Midbrain (tissue), 1 donor: ENCODE data around the gene RPL15.

Experiments
- DNase-seq: peaks from one replicate; lab custom pipeline; 2025; lab: John Stamatoyannopoulos, UW

Gene RPL15

DNA sequence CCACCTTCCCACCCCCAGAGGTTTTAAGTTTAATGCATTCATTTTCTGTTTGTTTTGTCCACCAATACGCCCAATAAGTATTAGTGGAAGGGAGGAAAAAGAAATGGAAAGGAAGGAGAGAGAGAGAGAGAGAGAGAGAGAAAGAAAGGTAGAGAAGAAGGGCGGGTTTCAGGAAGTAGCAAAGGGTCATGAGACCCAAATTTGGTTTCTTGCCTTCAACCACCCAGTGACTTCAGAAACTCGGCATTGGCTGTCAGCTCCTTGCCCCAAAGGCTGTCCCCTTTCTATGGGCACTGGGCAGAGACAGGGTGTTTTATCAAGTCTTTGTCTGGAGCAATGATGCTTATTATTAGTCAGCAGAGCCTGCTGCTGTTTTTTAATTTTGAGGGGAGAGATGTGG, 14.7 kb downstream of the RPL15 start:
- DNase-seq, result no peak

DNA sequence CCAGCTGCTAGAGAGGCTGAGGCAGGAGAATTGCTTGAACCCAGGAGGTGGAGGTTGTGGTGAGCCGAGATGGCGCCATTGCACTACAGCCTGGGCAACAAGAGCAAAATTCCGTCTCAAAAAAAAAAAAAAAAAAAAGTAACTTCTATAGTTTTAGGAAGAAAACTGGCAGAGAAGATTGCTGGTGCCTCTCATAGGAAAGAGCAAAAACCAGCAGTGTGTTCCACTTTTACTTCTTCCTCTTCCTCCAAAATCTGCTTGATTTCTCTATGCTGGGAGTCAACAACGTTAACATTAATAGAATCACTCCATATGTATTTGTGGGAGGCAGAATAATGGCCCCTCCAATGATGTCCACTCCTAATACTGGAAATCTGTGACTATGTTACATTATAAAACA, 15.6 kb downstream of the RPL15 start:
- DNase-seq, result no peak

DNA sequence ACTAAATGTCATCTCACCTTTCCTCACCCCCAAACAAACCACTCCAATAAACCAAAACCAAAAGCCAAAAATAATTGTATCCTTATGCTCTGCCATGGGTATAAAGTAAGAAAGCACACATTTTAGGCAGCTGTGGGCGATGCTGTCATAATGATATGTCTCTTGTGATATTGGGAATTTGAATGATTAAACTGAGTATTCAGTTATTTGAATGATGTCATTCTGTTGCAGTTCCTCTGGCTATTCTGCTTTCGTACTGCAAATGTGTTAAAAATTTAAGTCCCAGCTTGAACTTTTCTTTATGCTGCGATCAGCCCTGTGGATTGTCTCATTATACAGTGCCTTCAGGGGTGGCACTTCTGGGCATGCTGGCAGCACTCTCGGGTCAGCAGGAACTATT, 17.3 kb downstream of the RPL15 start:
- no peak for DNase-seq

DNA sequence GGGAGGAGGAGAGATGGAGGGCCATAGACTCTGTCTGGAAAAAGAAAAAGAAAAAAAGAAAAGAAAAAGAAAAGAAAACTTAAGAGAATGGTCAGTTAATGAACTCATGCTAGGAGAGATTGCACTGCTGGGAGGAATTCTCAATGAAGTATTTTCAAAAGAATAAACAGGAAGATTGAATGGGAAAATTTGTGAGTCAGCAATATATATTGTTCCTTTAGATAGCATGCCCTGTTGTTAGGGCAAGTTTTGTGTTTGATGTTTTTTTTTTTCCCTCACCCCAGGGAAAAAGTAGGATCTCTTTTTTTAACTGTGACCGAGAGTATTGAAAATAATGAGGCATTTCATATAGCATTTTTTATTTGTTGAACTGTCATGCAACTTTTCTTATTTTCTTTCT, 20.4 kb downstream of the RPL15 start:
- no peak for DNase-seq

DNA sequence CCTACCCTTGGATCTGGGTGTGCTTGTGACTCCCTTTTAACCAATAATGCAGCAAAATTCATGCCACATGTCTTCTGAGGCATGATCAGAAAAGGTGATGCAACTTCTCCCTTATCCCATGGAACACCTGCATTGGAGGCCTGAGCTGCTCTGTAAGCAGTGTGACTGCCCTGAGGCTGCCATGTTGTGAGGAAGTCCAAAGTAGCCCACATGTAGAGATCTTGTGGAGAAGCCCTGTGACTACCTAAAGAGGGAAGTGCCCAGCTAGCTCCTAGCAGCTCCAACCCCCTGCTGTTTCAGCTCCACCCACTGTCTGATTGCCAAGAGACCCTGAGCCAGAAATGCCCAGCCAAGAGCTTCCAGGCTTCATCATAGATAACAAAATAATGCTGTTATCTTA, 21.8 kb downstream of the RPL15 start:
- DNase-seq, result no peak

DNA sequence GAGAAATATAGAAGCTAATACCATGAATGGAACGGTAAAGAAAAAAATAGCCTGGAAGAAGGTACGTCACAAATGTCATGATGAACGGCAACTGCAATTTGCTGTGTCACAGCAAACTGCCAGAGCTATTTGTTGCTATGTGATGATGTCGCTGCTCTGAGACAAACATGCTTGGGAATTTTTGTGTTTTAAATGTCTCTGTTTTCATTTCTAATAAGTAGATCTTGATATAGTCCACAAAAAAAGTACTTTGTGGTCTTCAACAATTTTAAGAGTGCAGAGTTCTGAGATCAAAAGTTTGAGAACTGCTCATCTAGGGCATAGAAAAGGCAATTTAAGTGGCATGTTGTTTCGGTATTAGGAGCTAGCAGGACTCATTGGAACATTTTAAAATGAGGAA, 23.8 kb downstream of the RPL15 start:
- DNase-seq, result no peak

DNA sequence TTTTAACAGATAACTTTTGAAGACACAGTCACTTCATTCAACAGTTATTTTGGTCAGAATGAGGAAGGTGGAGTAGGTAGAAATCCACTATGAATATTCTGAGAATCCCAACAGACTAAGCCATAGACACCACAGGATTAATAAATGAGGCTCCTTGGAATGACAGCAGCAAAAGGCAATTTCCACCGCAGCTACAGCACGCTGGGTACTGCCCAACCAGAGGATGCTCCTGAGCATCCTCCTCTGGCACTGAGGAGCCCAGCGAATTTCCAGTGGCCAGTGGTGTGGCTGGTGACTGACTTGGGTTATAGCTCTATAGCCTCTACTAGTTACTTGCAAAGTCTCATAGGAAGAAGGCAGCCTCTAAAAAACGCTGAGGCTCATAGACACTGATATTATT, 24.5 kb downstream of the RPL15 start:
- DNase-seq, result no peak

DNA sequence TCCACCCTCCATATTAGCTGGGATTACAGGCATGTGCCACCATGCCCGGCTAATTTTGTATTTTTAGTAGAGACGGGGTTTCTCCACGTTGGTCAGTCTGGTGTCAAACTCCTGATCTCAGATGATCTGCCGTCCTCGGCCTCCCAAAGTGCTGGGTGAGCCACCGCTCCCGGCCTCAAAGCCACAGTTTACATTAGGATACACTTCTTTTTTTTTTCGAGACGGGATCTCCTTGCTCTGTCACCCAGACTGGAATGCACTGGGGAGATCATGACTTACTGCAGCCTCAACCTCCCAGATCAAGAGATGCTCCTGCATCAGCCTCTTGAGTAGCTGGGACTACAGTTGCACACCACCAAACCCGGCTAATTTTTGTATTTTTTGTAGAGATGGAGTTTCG, 25.6 kb downstream of the RPL15 start:
- no peak for DNase-seq

DNA sequence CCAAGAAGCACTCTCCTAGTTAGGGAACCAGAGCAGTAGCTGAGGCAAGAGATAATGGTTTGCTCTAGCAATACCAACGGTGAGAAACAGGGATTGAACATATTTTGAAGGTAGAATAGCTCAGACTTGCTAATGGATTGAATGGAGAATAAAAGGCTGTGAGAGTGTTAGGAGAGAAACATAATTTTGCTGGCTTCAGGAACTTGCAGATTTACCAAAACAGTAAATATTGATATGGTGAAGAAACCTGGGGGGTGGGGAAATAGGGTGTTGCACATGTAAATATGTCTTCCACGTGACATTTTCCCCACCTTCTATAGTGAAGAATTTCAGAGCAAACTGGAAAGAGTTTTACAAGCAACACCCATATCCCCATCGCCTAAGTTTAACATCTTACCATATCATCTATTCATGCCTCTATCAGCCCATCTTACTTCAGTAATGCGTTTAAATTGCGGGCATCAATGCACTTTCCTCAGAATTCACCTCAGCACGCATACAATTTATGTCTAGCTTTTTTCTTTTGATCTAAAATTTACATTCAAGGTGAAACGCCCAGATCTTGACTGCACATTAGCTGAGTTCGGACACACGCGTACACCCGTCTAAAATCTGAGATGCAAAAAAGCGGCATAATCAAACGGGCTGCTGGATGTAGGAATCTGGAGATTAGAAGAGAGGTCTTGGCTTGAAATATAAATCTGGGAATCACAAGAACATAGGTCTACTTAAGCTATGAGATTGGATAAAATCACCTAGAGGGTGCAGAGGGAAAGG, 27.3 kb downstream of the RPL15 start:
- DNase-seq, result no peak

DNA sequence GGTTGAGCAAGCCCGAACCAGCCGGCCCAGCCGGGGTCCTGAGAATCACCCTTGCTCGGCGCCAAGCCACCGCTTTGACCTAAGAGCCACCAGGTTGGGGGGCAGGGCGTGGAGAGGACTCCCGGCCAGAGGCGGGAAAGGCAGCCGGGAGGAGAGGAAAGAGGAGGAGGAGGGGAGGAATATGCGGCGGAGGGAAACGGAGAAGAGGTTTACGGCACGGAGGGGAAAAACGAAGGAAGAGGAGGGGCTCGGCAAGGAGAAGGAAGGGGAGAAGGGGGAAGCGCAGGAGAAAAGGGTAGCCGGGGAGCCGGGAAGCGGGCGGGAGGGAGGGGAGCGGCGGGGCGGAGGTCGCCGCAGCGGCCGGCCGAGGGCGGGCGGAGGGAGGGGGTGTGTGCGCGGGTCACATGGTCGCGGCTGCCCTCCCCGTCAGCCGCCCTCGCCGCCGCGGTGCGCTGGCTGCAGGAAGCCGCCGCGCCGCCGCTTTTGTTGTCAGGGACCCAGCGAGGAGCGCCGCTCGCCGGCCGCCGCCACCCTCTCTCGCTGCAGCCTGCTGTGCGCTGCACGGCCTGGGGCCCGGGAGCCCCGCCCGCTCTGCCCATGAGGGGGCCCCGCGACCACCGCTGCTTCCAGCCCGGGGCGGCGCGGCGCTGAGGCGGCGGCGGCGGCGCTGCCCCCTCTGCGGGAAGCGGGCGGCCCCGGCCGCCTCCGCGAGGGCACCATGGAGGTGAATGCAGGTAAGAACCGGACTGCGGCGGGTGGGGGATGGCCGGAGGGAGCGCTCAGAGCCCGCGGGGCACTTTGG, 28.1 kb downstream of the RPL15 start, which contains the start of gene NR1D2:
TSS of gene NR1D2 (plus strand) at position 426 of the 802 bp plus-strand sequence. CDS start at position 719, 293 bp downstream.
- DNase-seq, result peak; percentile 86

DNA sequence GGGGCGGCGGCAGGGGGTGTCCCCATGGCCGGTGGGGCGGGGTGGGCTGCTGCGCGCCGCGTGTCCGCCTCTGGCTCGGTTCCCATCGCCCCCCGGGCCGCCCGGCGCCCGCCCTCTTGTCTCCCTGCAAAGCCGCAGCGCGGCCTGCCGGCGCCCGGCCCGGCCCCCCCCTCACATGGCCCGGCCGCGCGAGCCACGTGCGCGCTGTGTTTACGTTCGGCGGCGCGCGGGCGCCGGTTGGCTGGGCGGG, 28.7 kb downstream of the RPL15 start:
- DNase-seq, result no peak

DNA sequence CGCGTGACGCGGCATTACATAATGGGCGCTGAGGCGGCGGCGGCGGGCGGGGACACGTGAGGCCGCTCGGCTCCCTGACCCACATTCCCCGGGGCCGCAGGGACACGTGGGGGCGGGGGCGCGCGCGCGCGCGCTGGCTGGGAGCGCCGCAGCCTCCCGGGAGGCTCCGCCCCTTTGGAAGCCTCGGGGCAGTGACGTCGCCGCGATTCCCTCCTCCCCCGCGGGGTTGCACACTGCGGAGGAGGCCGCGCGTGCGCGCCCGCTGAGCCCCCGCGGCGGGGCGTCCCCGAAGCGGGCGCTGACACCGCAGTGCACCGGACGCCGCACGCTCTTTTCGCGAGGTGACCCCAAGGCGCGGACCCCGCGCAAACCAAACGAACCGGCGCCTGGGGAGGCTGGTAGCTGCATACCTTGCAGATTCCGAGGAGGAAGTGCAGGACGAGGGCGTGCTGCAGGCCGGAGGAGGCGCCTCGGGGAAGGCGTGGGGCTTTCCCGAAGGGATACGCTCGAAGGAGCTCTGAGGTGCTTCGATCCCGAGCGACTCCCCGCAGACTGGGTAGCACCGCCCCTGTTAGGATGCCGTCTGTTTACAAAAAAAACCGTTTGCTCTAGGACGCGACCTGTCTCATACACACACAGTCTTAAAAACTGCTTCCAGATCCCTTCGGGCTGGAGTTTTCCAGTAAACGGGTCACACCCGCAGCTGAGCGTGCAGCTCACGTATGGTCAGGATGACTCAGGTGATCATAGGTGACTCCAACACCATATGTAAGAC, 29.2 kb downstream of the RPL15 start:
- peak; percentile 94 for DNase-seq

DNA sequence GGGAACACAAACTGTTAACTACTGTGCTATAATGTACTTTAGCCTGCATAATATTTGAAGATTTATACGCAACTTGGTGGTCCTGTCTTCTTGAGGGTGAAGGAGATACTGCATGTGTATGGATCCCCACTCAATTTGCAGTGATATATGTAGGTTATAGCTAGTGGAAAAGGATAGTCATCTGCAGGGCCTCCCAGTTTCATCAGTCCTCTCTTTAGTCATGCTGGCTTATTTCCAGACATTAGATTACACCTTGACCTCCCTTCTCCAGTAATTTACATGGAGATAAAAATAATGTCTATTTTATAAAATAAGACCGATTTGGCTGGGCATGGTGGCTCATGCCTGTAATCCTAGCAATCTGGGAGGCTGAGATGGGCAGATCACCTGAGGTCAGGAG, 31.8 kb downstream of the RPL15 start:
- no peak for DNase-seq

DNA sequence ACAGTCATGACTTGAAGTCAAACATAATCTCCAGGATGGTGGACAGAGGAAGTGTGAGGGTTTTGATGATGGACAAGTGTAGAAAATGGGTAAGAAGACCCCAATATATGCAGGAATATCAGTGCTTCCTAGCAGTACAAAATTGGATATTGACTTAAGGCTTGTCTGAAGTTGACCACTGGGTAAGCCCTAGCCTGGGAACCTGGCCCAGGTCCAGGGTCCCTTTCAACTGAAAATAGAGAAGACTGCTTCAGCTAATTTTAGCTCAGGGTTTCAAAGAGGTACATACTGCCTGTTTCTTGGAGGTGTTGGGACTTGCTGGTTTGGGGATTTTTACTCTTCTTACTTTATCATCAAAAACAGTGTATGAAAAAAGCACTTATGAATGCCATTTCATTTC, 32.9 kb downstream of the RPL15 start:
- DNase-seq, result peak; percentile 48

DNA sequence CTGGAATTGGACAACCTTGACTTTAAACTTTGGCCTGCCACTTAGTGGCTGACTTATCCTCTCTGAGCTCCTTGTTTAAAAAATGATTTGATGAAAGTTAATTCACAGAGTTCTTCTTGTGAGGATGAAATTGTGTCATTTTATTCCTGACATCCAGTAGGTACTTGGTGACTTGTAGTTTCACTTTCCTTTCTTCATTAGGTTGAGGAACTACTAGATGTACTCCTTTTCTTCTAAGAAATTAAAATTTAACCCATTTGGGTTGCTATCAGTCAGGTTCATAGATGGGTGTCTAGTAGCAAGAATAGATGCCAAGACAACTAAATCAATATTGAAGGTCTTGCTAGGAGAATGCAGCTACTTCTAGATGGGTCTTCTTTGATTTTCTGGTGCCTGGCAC, 33.4 kb downstream of the RPL15 start:
- DNase-seq, result no peak

DNA sequence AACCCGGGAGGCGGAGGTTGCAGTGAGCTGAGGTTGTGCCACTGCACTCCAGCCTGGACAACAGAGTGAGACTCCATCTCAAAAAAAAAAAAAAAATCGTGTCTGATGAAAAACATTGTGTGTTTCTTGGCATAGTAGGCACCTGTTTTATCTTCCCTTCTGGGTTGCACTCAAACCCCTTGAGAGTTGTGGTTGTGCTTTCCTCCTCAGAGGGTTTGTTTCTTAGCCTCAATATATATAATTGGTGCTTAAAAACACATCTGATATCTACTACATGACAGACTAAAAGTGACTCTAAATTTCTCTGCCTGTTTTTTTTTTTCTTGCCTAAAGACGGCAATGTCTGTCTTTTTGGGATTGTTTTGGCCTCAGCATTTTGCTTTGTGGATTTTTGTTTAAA, 35.7 kb downstream of the RPL15 start:
- no peak for DNase-seq

DNA sequence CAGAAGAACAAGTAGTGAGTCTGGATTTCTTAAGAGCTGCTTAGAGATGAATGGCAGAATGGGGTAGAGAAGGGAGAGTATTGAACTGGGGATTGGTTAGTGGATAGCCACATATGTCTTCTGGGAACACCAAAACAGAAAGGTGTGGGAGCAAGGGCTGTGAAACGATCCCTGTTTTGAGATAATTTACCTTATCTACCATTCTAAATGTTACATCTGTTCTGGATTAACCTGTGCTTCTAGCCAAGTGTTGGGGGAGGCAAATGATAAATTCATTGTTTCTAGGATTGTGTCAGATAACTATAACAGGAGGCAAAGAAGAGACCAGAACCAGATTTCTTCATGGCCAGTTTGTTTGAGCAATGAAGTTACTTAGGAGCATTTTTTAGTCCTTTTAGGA, 36.6 kb downstream of the RPL15 start:
- DNase-seq, result no peak

DNA sequence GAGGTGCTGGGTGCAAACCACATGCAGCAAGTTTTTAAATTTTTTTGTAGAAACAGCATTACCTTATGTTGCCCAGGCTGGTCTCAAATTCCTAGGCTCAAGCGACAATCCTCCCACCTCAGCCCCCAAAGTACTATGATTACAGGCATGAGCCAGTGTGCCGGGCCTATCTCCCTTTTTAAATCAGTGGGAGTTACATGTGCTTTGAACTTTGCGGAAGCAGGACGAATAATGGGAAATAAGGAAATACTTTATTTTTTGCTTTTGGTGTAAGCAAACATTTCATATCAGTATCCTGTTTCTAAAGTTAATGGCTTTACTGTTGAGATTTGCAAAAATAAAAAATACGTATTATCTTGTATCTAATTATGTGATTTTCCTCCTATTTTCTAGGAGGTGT, 37.2 kb downstream of the RPL15 start:
- no peak for DNase-seq

DNA sequence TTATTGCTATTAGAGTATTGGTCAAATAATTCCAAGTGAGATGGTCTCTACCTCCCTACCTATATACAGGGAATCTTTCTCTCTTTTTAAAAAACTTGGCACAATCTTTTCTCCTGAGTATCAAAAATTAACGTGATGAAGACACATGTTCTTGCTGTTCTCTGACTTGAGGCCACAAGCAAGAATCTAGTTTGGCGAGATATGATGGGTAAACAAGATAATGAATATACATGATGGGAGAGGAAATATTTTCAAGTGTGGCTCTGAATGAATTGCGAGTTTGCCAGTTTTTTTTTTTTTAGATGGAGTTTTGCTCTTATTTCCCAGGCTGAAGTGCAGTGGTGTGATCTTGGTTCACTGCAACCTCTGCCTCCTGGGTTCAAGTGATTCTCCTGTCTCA, 39.8 kb downstream of the RPL15 start:
- no peak for DNase-seq

DNA sequence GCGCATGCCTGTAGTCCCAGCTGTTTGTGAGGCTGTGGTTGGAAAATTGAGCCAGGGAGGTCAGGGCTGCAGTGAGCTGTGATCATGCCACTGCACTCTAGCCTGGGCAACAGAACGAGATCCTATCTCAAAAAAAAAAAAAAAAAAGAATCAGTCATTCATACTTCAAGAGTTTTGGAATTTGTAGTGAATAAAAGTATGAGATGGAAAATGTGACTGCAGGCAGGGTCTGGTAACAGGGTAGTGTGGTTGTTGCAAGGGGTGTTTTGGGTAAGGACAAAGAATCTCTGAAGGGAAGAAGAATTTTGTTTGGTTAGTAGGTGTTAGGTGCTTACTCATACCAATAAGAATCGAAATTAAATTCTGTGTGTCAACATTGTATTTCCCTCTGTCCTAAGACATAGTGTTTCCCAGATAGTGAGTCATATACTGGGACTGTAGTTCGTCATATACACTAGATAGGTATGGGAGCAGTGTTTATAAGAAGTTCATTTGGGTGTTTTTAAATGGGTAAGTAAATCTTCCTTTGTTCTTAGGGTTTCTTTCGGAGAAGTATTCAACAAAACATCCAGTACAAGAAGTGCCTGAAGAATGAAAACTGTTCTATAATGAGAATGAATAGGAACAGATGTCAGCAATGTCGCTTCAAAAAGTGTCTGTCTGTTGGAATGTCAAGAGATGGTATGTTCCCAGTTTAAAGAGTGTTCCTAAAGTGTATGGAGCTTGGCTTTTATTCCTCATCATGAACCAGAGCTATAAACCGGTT, 42.4 kb downstream of the RPL15 start:
- DNase-seq, result no peak

DNA sequence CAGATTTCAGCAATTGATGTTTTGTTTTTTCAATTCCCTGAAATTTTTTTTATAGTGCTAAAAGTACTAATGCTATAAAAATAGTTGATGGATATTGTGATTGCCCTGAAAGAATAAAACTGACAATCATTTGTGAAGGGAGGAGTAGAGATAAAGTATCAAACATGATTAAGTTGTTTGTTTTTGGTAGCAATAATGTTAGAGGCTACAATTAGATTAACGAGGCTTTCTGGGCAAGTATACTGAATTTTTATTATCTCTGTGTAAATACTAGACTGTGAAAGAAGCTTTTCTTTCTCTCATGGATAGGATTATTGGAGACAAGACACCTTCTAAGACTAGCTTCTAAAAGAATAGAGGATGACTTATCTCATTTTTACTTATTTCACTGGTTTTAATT, 43.7 kb downstream of the RPL15 start:
- no peak for DNase-seq

DNA sequence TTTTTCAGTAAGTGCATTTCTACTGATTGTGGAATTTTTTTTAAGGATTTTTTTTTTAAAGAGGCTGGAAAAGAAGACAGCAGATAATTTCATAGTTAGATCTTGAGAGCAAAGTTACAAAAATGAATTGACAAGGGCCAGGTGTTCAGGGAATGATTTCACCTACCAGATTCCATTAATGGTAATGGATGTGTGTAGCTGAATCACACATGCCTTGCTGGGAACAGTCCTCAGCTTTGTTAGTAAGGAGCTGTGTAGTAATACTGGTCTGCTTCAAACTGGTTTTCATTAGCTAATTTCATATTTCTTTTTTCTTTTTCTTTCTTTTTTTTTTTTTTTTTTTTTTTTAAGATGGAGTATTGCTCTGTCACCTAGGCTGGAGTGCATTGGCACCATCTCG, 44.1 kb downstream of the RPL15 start:
- DNase-seq, result no peak
